Caco-2 (cell line): ENCODE measurements around the gene MTMR6. TPM values are rescaled to one million over a fixed set of nuclear protein-coding genes. Genes with fewer than 3 reads are reported as not detected.

Source experiments
- BruUV-seq: library from RNA; stranded (reverse); fragments of 400-500 nt; replicated peaks from 2 replicates; lab custom pipeline; 2021; lab: Mats Ljungman, UMichigan
- CTCF ChIA-PET: fragments of 300-600 bp; sonication (Branson Sonifier 250); formaldehyde crosslinking; loops from one replicate; lab custom pipeline; 2022; ENCODE audit warnings: antibody characterized with exemption; lab: Charles Lee
- POLR2A ChIA-PET: fragments of 300-600 bp; sonication (Branson Sonifier 250); formaldehyde crosslinking; loops from one replicate; lab custom pipeline; 2022; ENCODE audit warnings: antibody characterized with exemption; lab: Charles Lee
- DNase-seq, 2 experiments: peaks; one replicate each; pipeline versions ENCODE4 v3.0.0 to v3.0.0-alpha.2; 2020 to 2022
- H3K27me3 ChIP-seq: replicated peaks from 2 replicates; pipeline ENCODE4 v1.6.0; 2011; ENCODE audit warnings: low read length; ENCODE audit not compliant: control insufficient read depth, insufficient read depth
- H3K36me3 ChIP-seq: 2 replicates; pipeline ENCODE4 v1.5.1; 2011; ENCODE audit warnings: low read length; ENCODE audit not compliant: control insufficient read depth, insufficient read depth
- H3K4me1 ChIP-seq: fragments of 250-450 bp; sonication (Bioruptor Pico); 2 replicates; pipeline ENCODE4 v1.5.1; 2020; ENCODE audit warnings: mild to moderate bottlenecking
- H3K4me3 ChIP-seq: 2 replicates; pipeline ENCODE4 v1.5.1; 2011; ENCODE audit warnings: low read depth, mild to moderate bottlenecking, control low read depth, low read length
- H3K9me3 ChIP-seq: fragments of 250-450 bp; sonication (Bioruptor Pico); 2 replicates; pipeline ENCODE4 v1.5.1; 2020; ENCODE audit warnings: mild to moderate bottlenecking, moderate library complexity
- H3K27ac Mint-ChIP-seq: one replicate; pipeline ENCODE4 v1.8.0; 2022; ENCODE audit warnings: mixed read lengths; ENCODE audit not compliant: unreplicated experiment
- H3K27me3 Mint-ChIP-seq: one replicate; pipeline ENCODE4 v1.8.0; 2022; ENCODE audit warnings: mixed read lengths; ENCODE audit not compliant: insufficient read depth, unreplicated experiment
- H3K36me3 Mint-ChIP-seq: one replicate; pipeline ENCODE4 v1.8.0; 2022; ENCODE audit warnings: mild to moderate bottlenecking, mixed read lengths; ENCODE audit not compliant: insufficient read depth, unreplicated experiment
- H3K4me1 Mint-ChIP-seq: one replicate; pipeline ENCODE4 v1.8.0; 2022; ENCODE audit warnings: low read depth, mixed read lengths; ENCODE audit not compliant: unreplicated experiment
- H3K4me3 Mint-ChIP-seq: one replicate; pipeline ENCODE4 v1.8.0; 2022; ENCODE audit warnings: mild to moderate bottlenecking, moderate library complexity, mixed read lengths; ENCODE audit not compliant: unreplicated experiment
- H3K9me3 Mint-ChIP-seq: one replicate; pipeline ENCODE4 v1.8.0; 2022; ENCODE audit warnings: mixed read lengths; ENCODE audit not compliant: unreplicated experiment
- CTCF ChIP-seq, 2 experiments: fragments of 200-600 bp in 1 of 2; IDR thresholded peaks; 1 replicate in 1 of 2; 2 replicates in 1 of 2; pipeline versions ENCODE4 v1.5.1 to v1.8.0; 2011 to 2022; ENCODE audit warnings: antibody characterized with exemption in 1 of 2, control low read depth in 1 of 2, inconsistent platforms in 1 of 2, low read depth in 1 of 2, low read length in 1 of 2, mild to moderate bottlenecking in 1 of 2, moderate library complexity in 1 of 2; ENCODE audit not compliant: insufficient read depth in 1 of 2, severe bottlenecking in 1 of 2, unreplicated experiment in 1 of 2
- intact Hi-C: fragments of 100-400 bp; cut with micrococcal nuclease; formaldehyde crosslinking; loops from one replicate; pipeline ENCODE4 v1.10.0; 2022; ENCODE audit not compliant: unreplicated experiment
- total RNA-seq: library from RNA; stranded (reverse); gene quantifications from 2 replicates; pipeline ENCODE4 v1.2.3, GENCODE V29; 2022

Gene MTMR6
- total RNA-seq, 1 experiment from 2014 or later: 13.0 TPM

DNA sequence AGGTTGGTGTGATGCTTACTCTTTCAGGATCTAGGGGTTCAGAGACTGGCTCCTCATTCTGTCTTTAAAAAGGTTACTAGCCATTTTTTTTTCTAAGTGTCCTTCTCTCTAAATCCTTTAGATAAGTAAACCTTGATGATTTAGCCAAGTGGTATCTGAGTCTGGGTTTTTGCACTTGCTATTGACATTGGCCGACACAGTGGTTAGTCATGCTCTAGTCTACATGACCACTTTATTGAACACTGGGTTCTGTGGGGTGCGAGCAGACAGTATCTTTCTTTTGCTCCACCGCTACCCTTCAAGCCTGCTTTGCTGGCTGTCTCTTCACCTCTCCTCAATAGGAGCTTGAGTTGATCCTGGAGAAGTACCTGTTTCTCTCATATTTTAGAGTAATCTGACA, 7.9 kb upstream of the MTMR6 start:
- Histone ChIP-seq H3K4me3 (no peak overlapping the region), H3K9me3 (no peaks in the 10 kb centered on the region), H3K4me1 (no peaks in the 10 kb centered on the region), H3K36me3 (no peaks in the 10 kb centered on the region), H3K27me3 (no peaks in the 10 kb centered on the region; the same call in 1 of the 2 replicates)
- Mint-ChIP-seq H3K9me3 (no peaks in the 10 kb centered on the region), H3K4me3 (no peak overlapping the region), H3K27me3 (peaks cover 28% of the 10 kb centered on the region), H3K36me3 (no peaks in the 10 kb centered on the region), H3K4me1 (no peaks in the 10 kb centered on the region), H3K27ac (no peak overlapping the region)
- BruUV-seq: no TSS peak
- CTCF ChIA-PET: interaction anchor here (0.7 kb wide), 1 partner anchor 62 kb away, joined by 3 read pairs; no protein-coding TSS in a partner anchor
- POLR2A ChIA-PET: no interaction called here
- no peak for TF ChIP-seq CTCF (IDR thresholded peaks at IDR 0.05; ENCODE audit: insufficient read depth in 1 of 2, low read depth in 1 of 2, low read length in 1 of 2, severe bottlenecking in 1 of 2, unreplicated experiment in 1 of 2)
- DNase-seq: no peak
- intact Hi-C loops: no loop called here

- H3K9me3 Mint-ChIP-seq: no peaks in the 10 kb centered on the region
- ChIA-PET CTCF (no interaction called here), POLR2A (no interaction called here)
- no peaks in the 10 kb centered on the region for H3K4me1 Mint-ChIP-seq
- BruUV-seq: no TSS peak
- Histone ChIP-seq H3K27me3 (no peaks in the 10 kb centered on the region; the same call in 1 of the 2 replicates), H3K36me3 (no peaks in the 10 kb centered on the region), H3K4me1 (no peaks in the 10 kb centered on the region), H3K9me3 (no peaks in the 10 kb centered on the region), H3K4me3 (no peak overlapping the region)
- no peak overlapping the region for H3K4me3 Mint-ChIP-seq
- H3K27ac Mint-ChIP-seq: no peak overlapping the region
- peaks cover 3% of the 10 kb centered on the region for H3K36me3 Mint-ChIP-seq
- no peak for TF ChIP-seq CTCF (IDR thresholded peaks at IDR 0.05; ENCODE audit: insufficient read depth in 1 of 2, low read depth in 1 of 2, low read length in 1 of 2, severe bottlenecking in 1 of 2, unreplicated experiment in 1 of 2)
- no peak for DNase-seq
- peaks cover 38% of the 10 kb centered on the region for H3K27me3 Mint-ChIP-seq
- intact Hi-C loops: no loop called here
Measured at GRCh38 chr13:25292301-25292700, 5.0 kb upstream of the MTMR6 start.

DNA sequence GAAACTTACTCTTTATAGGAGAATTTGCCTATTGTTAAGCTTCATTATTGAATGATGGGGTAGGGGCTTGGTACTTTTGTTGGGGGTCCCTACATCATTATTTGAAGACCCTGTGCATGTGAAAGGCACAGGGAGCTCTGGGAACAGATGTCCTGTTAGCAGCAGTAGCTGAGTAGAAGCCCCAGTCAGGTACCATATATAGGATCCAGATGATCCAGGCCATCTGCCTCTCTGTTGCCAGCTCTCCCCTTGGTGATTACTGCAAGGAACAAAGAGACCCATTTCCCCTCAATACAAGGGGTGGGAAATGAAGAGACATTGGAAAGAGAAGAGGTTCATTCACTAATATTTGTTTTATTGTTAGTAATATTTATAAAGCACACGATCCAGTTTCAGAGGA, 4.4 kb upstream of the MTMR6 start:
- H3K4me3 ChIP-seq: no peak overlapping the region
- ChIA-PET POLR2A (no interaction called here), CTCF (no interaction called here)
- no peak overlapping the region for H3K27ac Mint-ChIP-seq
- no peaks in the 10 kb centered on the region for H3K9me3 ChIP-seq
- no peaks in the 10 kb centered on the region; the same call in 1 of the 2 replicates for H3K27me3 ChIP-seq
- intact Hi-C loops: no loop called here
- no peaks in the 10 kb centered on the region for H3K4me1 ChIP-seq
- H3K27me3 Mint-ChIP-seq: peaks cover 34% of the 10 kb centered on the region
- no peak for DNase-seq
- H3K4me3 Mint-ChIP-seq: no peak overlapping the region
- no peaks in the 10 kb centered on the region for H3K4me1 Mint-ChIP-seq
- no peaks in the 10 kb centered on the region for H3K9me3 Mint-ChIP-seq
- BruUV-seq: no TSS peak
- peaks cover 8% of the 10 kb centered on the region for H3K36me3 Mint-ChIP-seq
- H3K36me3 ChIP-seq: no peaks in the 10 kb centered on the region
- TF ChIP-seq CTCF (IDR thresholded peaks at IDR 0.05; ENCODE audit: insufficient read depth in 1 of 2, low read depth in 1 of 2, low read length in 1 of 2, severe bottlenecking in 1 of 2, unreplicated experiment in 1 of 2): no peak
